HepG2 (cell line): ENCODE measurements around the gene CSTB. TPM values are rescaled to one million over a fixed set of nuclear protein-coding genes. Genes with fewer than 3 reads are reported as not detected.

Source experiments
- ADNP ChIP-seq: sonication (generic); formaldehyde crosslinking; IDR thresholded peaks from 2 replicates; pipeline ENCODE4 v1.4.0; 2020; ENCODE audit warnings: missing genetic modification reagents
- ARID4A ChIP-seq: sonication (generic); formaldehyde crosslinking; IDR thresholded peaks from 2 replicates; pipeline ENCODE4 v1.5.0; 2020; ENCODE audit warnings: mild to moderate bottlenecking, missing genetic modification reagents, borderline replicate concordance
- ATF6 ChIP-seq: sonication (generic); formaldehyde crosslinking; conservative IDR thresholded peaks from 2 replicates; pipeline ENCODE4 v1.4.0; 2020; ENCODE audit warnings: missing genetic modification reagents
- ESRRA ChIP-seq: sonication (generic); formaldehyde crosslinking; IDR thresholded peaks from 2 replicates; pipeline ENCODE4 v1.5.1; 2020; ENCODE audit warnings: mild to moderate bottlenecking, low read depth, missing genetic modification reagents
- FOXO4 ChIP-seq: sonication (generic); formaldehyde crosslinking; conservative IDR thresholded peaks from 2 replicates; pipeline ENCODE4 v1.8.1; 2023; ENCODE audit warnings: missing genetic modification reagents
- HES4 ChIP-seq: sonication (generic); formaldehyde crosslinking; IDR thresholded peaks from 2 replicates; pipeline ENCODE4 v1.9.0; 2021; ENCODE audit warnings: mild to moderate bottlenecking, missing genetic modification reagents, borderline replicate concordance
- KLF16 ChIP-seq, 2 experiments: sonication (generic) in 1 of 2; formaldehyde crosslinking in 1 of 2; IDR thresholded peaks; 2 replicates each; pipeline versions ENCODE4 v1.6.1 to v1.8.0; 2016 to 2023; ENCODE audit warnings: missing genetic modification reagents in 2 of 2, missing compliant biosample characterization in 1 of 2
- MAZ ChIP-seq, 2 experiments: sonication (generic) in 1 of 2; formaldehyde crosslinking in 1 of 2; IDR thresholded peaks; 2 replicates each; pipeline versions ENCODE4 v1.5.0 to v1.6.1; 2012 to 2020; ENCODE audit warnings: low read depth in 2 of 2, mild to moderate bottlenecking in 2 of 2, borderline replicate concordance in 1 of 2, improper control_type of control experiment in 1 of 2, low read length in 1 of 2, missing genetic modification reagents in 1 of 2, moderate library complexity in 1 of 2
- MLX ChIP-seq: IDR thresholded peaks from 2 replicates; pipeline ENCODE4 v1.6.1; 2016
- NAIF1 ChIP-seq: sonication (generic); formaldehyde crosslinking; IDR thresholded peaks from 2 replicates; pipeline ENCODE4 v1.5.0; 2020; ENCODE audit warnings: mild to moderate bottlenecking, missing genetic modification reagents, borderline replicate concordance
- NFYC ChIP-seq: IDR thresholded peaks from 2 replicates; pipeline ENCODE4 v1.6.1; 2016; ENCODE audit warnings: missing genetic modification reagents, missing compliant biosample characterization
- PRPF4 ChIP-seq: fragments of 200-400 bp; formaldehyde crosslinking; IDR thresholded peaks from 2 replicates; pipeline ENCODE4 v1.6.1; 2016; ENCODE audit warnings: low read length, low read depth; ENCODE audit not compliant: poor library complexity, severe bottlenecking
- TOPORS ChIP-seq: sonication (generic); formaldehyde crosslinking; IDR thresholded peaks from 2 replicates; pipeline ENCODE4 v1.8.0; 2023; ENCODE audit warnings: mild to moderate bottlenecking, missing genetic modification reagents
- ZBTB37 ChIP-seq: sonication (generic); formaldehyde crosslinking; IDR thresholded peaks from 2 replicates; pipeline ENCODE4 v1.4.0; 2020; ENCODE audit warnings: mild to moderate bottlenecking, missing genetic modification reagents
- ZKSCAN1 ChIP-seq: fragments of 150-350 bp; IDR thresholded peaks from 2 replicates; pipeline ENCODE4 v1.6.1; 2014; ENCODE audit warnings: low read length
- ZMYM3 ChIP-seq: sonication (generic); formaldehyde crosslinking; IDR thresholded peaks from 2 replicates; pipeline ENCODE4 v1.5.1; 2020; ENCODE audit warnings: mild to moderate bottlenecking, missing genetic modification reagents
- polyA plus RNA-seq, 8 experiments: library from polyadenylated mRNA; depleted of rRNA in 3 of 8; stranded (reverse) in 7 of 8; unstranded in 1 of 8; fragments of >200 nt; fragmentation: Illumina TruSeq in 4 of 8; extraction: Trizol in 4 of 8; gene quantifications; 2 replicates each; pipeline versions ENCODE4 v1.2.1 to v1.2.3, GENCODE V29; 2011 to 2016; ENCODE audit warnings: low read depth in 4 of 8, missing spikeins in 1 of 8, mixed read lengths in 1 of 8; ENCODE audit not compliant: insufficient read depth in 1 of 8
- total RNA-seq, 5 experiments: library from RNA; depleted of rRNA; stranded (reverse); fragments of >200 nt; fragmentation: Illumina TruSeq; extraction: Trizol; gene quantifications; 2 replicates each; pipeline ENCODE4 v1.2.3, GENCODE V29; 2016; ENCODE audit warnings: low read depth in 1 of 5
- TF ChIP-seq, protein P1 (sequence below): sonication (generic); formaldehyde crosslinking; IDR thresholded peaks from 2 replicates; pipeline ENCODE4 v1.4.0; 2020; ENCODE audit warnings: missing genetic modification reagents

The CSTB gene
- total and polyA plus RNA-seq, 2 of the 13 experiments (the other 11 are each of a cell fraction or from before 2014, with no cell fraction given) = 11.7 to 94.1 TPM

GRCh38 chr21:43786807-43787440, 10.8 kb upstream of the CSTB start (continued):
- no peak for TF ChIP-seq NAIF1 (CRISPR knock-in tag)
- peak; percentile 21; the same call in 1 of the 2 replicates for TF ChIP-seq ADNP (CRISPR knock-in tag)
- TF ChIP-seq FOXO4 = no peak
- TF ChIP-seq KLF16 (CRISPR knock-in tag; IDR thresholded peaks at IDR 0.05) = 0 out of 4 replicates have a peak, but pooled peaks of 1 of the 2 experiments have one; percentile 84
- TF ChIP-seq TOPORS = no peak
- TF ChIP-seq ZBTB37 (CRISPR knock-in tag) = no peak
- no peak for TF ChIP-seq MAZ (IDR thresholded peaks at IDR 0.05; ENCODE audit: borderline replicate concordance, low read depth, low read length)
- no peak for TF ChIP-seq MAZ (CRISPR knock-in tag; IDR thresholded peaks at IDR 0.05; ENCODE audit: low read depth)
- TF ChIP-seq, protein P1, sequence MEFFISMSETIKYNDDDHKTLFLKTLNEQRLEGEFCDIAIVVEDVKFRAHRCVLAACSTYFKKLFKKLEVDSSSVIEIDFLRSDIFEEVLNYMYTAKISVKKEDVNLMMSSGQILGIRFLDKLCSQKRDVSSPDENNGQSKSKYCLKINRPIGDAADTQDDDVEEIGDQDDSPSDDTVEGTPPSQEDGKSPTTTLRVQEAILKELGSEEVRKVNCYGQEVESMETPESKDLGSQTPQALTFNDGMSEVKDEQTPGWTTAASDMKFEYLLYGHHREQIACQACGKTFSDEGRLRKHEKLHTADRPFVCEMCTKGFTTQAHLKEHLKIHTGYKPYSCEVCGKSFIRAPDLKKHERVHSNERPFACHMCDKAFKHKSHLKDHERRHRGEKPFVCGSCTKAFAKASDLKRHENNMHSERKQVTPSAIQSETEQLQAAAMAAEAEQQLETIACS = no peak
- TF ChIP-seq NFYC = no peak
- no peak for TF ChIP-seq HES4 (CRISPR knock-in tag)
- no peak for TF ChIP-seq PRPF4
- no peak for TF ChIP-seq ATF6
- TF ChIP-seq MLX (CRISPR knock-in tag) = no peak
- TF ChIP-seq ESRRA = no peak
- TF ChIP-seq ZMYM3 (CRISPR knock-in tag) = peak; percentile 67; the same call in 1 of the 2 replicates
- peak; percentile 45; the same call in 1 of the 2 replicates for TF ChIP-seq ARID4A (CRISPR knock-in tag)
- peak; percentile 98 for TF ChIP-seq ZKSCAN1
